AG20443 (cell line): Measurements from ENCODE around the gene ADIPOR2.

Experiments
- DNase-seq: peaks from one replicate; pipeline ENCODE4 v3.0.0; 2012; ENCODE audit warnings: low spot score, mixed read lengths

The ADIPOR2 gene

DNA sequence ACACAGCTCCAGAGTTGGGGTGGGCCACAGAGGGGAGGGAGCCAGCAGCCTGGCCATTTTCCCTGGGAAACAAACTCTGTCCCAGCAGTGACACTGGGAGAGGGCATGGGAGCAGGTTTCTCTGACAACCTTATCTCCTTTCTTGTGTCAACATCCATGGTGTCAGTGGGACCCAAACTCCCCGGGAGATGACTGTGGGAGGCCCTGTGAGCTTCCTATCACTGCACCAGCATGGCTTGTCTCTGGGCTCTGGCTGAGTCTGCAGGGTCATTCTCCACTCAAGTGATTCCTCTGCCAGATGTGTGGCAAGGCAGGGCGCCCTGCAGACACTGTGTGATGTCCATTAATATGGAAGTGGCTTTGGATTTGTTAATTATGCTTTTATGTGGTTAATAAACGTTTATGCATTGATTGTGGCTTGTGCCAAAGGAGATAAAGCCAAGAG lies 139.6 kb downstream of the ADIPOR2 start:
- no peak for DNase-seq

DNA sequence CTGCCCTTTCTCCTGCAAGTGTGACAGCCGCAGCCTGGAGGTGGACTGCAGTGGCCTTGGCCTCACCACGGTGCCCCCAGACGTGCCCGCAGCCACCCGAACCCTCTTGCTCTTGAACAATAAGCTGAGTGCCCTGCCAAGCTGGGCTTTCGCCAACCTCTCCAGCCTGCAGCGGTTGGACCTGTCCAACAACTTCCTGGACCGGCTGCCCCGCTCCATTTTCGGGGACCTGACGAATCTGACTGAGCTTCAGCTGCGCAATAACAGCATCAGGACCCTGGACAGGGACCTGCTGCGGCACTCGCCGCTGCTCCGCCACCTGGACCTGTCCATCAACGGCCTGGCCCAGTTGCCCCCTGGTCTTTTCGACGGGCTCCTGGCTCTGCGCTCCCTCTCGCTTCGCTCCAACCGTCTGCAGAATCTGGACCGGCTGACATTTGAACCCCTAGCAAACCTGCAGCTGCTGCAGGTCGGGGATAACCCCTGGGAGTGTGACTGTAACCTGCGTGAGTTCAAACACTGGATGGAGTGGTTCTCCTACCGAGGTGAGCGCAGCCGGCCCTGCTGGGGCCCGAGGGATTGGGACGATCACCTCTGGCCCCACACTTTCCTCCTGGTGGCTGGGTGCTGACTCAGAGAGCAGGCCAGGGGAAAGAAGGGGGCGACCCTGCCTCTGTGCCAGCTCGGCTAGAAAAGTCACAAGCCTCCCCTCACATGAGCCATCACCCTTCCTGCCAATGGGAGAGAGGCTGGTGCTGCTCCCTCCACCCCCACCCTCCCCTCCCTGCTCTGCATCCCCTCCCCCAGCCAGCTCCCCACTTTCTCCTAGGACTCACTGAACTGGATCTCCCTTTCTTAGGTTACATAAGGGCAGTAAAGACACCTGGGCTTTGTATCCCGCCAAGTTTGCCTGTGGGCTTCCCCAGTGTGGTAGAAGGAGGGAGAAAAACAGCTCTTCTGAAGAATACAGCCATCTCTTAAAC lies 140.4 kb downstream of the ADIPOR2 start:
- peak; percentile 86 for DNase-seq

DNA sequence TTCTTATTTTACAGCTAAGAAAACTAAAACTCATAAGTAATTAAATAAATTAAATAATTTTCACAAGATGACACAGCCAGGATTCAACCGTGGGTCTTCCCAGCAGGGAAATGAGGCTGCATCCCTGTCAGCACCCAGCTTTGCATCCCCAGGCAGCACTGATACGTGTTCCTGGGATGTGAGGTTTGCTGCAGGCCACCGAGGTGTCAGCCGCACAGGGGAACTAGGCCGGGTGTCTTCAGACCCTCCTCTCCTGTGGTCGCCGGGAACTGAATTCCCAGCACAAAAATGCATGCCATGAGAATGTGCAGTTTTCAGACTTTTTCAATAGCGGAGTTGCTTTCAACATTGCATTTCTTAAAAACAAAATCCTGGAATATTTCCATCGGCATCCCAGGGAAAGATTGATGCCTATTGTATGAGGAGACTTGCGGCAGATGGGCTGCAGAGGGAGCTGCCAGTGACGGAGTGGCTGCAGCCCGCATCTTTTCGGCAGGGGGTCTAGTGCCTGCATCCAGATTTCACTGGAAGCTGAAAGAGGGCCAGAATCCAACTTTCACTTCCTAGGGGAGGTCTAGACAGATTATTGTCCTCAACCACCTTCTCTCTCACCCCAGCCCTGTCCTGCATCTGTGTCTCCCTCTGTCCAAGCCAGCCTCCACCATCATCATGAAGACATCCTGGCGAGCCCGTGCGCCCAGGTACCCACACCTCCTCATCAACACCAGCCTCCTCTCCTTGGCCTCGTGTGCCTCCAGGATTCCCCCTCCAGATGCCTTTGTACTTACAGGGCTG lies 142.1 kb downstream of the ADIPOR2 start:
- no peak for DNase-seq

DNA sequence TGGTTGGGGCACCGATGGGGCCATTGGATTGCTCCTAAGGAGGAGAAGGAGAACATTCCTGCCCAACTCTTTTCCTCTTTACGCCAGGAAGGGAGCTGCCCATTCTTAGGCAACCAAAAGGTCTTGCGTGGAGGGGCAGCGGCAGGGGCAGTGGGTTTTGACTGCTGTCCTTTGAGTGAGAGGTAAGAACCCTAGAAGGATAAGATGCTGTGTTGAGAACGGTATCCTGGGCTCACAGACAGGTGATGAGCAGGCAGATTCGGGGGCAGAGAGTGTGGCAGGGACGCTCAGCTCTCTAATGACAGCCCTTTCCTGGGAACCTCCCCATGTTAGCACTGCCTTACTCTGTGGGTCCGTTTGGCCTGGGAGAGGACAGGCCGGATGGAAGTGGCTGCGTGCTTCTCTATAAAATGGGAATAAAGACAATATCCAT lies 142.7 kb downstream of the ADIPOR2 start:
- DNase-seq = no peak

DNA sequence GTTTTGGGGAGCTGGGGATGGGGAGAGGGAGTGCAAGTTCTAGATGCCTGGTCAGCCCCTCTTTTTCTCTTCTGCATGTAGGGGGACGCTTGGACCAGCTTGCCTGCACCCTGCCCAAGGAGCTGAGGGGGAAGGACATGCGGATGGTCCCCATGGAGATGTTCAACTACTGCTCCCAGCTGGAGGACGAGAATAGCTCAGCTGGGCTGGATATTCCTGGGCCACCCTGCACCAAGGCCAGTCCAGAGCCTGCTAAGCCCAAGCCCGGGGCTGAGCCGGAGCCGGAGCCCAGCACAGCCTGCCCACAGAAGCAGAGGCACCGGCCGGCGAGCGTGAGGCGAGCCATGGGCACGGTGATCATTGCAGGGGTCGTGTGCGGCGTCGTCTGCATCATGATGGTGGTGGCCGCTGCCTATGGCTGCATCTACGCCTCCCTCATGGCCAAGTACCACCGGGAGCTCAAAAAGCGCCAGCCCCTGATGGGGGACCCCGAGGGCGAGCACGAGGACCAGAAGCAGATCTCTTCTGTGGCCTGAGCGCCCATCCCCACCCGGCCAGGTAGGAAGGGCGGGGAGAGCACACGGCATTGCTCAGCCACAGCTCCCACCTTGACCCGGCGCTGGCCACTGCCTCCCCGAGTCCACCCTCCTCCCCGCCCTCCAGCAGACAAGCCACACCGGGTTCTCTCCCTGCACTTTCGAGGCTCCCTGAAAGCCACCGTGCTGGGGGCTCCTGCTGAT lies 143.5 kb downstream of the ADIPOR2 start:
- no peak for DNase-seq

DNA sequence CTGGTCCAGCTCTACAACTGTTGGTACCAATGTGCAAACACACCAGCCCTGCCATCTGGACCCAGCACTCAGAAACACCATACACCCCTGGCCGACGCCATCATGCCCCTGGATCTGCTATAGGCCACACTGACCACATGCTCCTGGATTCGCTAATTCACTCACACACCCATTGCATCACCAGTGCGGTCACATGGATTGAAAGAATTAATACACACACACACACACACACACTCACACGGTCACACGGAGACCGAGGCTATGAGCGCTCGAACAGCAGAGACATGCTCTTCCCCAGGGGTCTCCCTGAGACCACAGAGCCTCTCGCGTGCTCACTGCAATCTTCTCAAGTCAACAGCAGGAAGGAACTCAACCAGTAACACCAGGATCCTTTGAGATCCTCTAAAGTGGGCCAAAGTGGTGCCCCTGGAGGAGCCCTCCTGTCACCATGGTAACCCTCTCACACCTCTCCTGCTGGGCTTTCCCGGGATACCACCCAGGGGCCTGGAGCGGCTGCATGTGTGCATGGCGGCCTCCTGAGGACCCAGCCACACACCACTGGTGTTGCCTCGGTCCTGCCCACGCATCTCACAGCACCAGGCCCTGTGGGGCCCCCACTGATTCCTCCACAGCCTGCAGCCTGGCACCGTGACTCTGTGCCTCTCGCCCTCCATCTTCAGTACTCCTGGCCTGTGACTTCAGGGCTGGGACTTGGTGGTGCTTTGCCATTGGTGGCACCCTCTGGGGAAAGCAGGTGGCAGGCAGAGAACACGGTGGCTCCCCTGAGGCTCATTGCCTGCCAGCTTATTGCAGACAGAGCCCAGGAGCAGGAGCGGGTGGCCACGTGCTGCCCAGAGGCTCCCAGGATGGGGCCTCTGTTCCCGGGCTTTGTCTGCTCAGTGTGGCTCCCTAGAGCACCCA lies 144.6 kb downstream of the ADIPOR2 start:
- no peak for DNase-seq

DNA sequence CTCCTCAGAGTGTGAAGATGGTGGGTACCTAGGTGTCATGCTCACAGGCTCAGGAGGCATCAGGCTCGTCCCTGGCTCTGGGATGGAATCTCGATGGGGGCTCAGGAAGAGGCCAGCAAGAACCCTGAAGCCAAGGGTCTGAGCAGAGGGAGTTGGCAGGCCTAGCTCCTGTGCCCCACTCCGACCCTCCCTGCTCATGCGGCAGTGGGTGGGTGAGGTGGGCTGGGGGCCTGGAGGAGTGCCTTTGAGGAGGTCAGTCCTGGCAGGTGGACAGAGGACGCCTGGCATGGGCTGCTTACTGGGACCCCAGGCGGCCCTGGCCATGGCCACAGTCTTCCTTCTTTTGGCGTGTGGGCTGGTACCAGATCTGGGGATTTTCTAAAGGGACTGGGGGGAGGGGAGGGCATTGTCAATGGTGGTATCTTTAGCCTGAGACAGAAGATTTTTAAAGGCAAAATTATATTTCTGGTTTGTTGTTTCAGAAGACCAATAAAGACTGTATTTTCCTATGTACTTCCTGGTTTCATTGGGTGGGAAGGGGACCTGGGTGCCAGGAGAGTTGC lies 145.5 kb downstream of the ADIPOR2 start:
- DNase-seq = no peak

DNA sequence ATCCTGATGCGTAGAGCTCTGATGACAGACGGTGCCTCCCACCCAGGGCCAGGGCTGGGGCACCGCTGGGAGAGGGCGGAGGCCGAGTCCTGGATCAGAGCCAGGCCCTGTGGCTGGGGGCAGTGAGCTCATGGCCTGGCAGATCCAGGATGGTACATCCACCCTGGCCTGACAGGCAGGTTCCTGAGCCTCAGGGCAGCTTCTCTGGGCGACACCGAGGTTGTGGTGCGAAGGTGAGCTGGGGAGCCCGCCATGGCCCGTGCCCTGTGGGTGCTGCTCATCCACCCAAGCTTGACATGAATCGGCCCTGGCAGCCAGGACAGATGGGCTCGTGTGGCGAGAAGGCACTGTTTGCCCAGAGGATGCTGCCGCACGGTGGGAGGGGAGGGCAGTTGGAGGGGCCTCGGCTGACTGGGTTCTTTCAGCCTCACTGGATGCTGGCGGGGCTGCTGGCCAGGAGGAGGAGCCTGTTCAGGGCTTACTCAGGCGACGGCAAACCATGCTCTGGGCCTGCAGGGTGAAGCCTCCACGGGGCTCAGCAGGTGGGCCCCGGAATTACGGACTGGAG lies 146.1 kb downstream of the ADIPOR2 start:
- no peak for DNase-seq

DNA sequence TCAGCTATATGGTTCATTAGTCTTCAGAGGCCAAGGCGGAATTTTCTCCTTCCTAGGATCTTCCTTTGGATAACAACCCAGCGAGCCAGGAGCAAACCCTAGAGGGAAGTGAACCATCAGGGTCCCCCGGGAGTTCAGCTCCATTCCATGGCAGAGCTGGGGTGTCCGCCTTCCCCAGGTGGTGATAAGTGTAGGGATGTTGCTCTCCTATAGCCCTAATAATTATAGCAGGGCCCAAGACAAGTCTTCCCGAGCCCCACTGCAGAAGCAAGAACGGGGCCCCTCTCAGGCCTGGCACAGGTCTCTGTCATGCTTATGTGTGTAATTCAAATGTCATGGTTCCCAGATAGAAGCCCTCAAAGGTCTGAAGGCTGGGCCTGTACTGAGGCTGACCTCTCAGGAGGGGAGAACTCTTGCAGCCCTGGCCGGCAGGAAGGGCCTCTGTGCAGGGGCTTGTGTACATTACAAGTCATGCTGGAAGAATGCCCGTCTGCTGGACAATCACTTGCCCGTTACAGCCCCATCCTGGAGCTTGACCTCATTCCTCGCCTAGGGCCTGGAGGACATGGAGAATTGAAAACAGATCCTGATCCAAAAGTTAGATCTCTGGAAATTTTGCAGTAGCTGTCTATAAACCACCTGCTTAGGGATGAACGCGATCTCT lies 146.8 kb downstream of the ADIPOR2 start:
- DNase-seq = peak; percentile 54
